HepG2 (cell line): ENCODE results near the gene SPA17. TPM values are rescaled to one million over a fixed set of nuclear protein-coding genes. Genes with fewer than 3 reads are reported as not detected.

Experiments
- FOXK2 ChIP-seq: fragments of 450-650 bp; IDR thresholded peaks from 2 replicates; pipeline ENCODE4 v1.6.1; 2016
- MED8 ChIP-seq: sonication (generic); formaldehyde crosslinking; IDR thresholded peaks from 2 replicates; pipeline ENCODE4 v1.8.1; 2023; ENCODE audit warnings: mild to moderate bottlenecking, missing genetic modification reagents; ENCODE audit not compliant: insufficient replicate concordance
- RFX1 ChIP-seq: fragments of 450-650 bp; IDR thresholded peaks from 2 replicates; pipeline ENCODE4 v1.6.1; 2017
- RNF2 ChIP-seq: fragments of 450-650 bp; conservative IDR thresholded peaks from 2 replicates; pipeline ENCODE4 v1.6.1; 2016; ENCODE audit warnings: low read depth
- SMARCE1 ChIP-seq: fragments of 450-650 bp; IDR thresholded peaks from 2 replicates; pipeline ENCODE4 v1.6.1; 2017; ENCODE audit warnings: borderline replicate concordance
- SSRP1 ChIP-seq: IDR thresholded peaks from 2 replicates; pipeline ENCODE4 v1.6.1; 2016; ENCODE audit warnings: control low read depth
- ZNF121 ChIP-seq: sonication (generic); formaldehyde crosslinking; IDR thresholded peaks from 2 replicates; pipeline ENCODE4 v1.5.0; 2020; ENCODE audit warnings: mild to moderate bottlenecking, missing genetic modification reagents
- ZNF124 ChIP-seq: sonication (generic); formaldehyde crosslinking; IDR thresholded peaks from 2 replicates; pipeline ENCODE4 v1.4.0; 2020; ENCODE audit warnings: missing genetic modification reagents
- ZNF20 ChIP-seq: sonication (generic); formaldehyde crosslinking; IDR thresholded peaks from 2 replicates; pipeline ENCODE4 v1.4.0; 2020; ENCODE audit warnings: mild to moderate bottlenecking, moderate library complexity, missing genetic modification reagents
- ZNF207 ChIP-seq: fragments of 450-650 bp; IDR thresholded peaks from 2 replicates; pipeline ENCODE4 v1.6.1; 2016; ENCODE audit warnings: antibody characterized with exemption, borderline replicate concordance
- ZNF331 ChIP-seq: sonication (generic); formaldehyde crosslinking; IDR thresholded peaks from 2 replicates; pipeline ENCODE4 v1.4.0; 2020; ENCODE audit warnings: missing genetic modification reagents
- ZNF335 ChIP-seq: sonication (generic); formaldehyde crosslinking; IDR thresholded peaks from 2 replicates; pipeline ENCODE4 v1.4.0; 2020; ENCODE audit warnings: missing genetic modification reagents
- ZNF484 ChIP-seq: sonication (generic); formaldehyde crosslinking; IDR thresholded peaks from 2 replicates; pipeline ENCODE4 v1.5.1; 2020; ENCODE audit warnings: mild to moderate bottlenecking, low read depth, missing genetic modification reagents, borderline replicate concordance
- ZNF552 ChIP-seq: sonication (generic); formaldehyde crosslinking; IDR thresholded peaks from 2 replicates; pipeline ENCODE4 v1.9.0; 2022; ENCODE audit warnings: missing genetic modification reagents, mild to moderate bottlenecking, borderline replicate concordance
- ZNF691 ChIP-seq: sonication (generic); formaldehyde crosslinking; IDR thresholded peaks from 2 replicates; pipeline ENCODE4 v1.4.0; 2020; ENCODE audit warnings: missing genetic modification reagents, low read depth, mild to moderate bottlenecking, borderline replicate concordance
- ZNF703 ChIP-seq: sonication (generic); formaldehyde crosslinking; IDR thresholded peaks from 2 replicates; pipeline ENCODE4 v1.5.1; 2020; ENCODE audit warnings: missing genetic modification reagents, mild to moderate bottlenecking, moderate library complexity, borderline replicate concordance
- ZNF792 ChIP-seq: IDR thresholded peaks from 2 replicates; pipeline ENCODE4 v1.6.1; 2016
- ZNF879 ChIP-seq: sonication (generic); formaldehyde crosslinking; IDR thresholded peaks from 2 replicates; pipeline ENCODE4 v1.8.1; 2023; ENCODE audit warnings: missing genetic modification reagents
- polyA plus RNA-seq, 8 experiments: library from polyadenylated mRNA; depleted of rRNA in 3 of 8; stranded (reverse) in 7 of 8; unstranded in 1 of 8; fragments of >200 nt; fragmentation: Illumina TruSeq in 4 of 8; extraction: Trizol in 4 of 8; gene quantifications; 2 replicates each; pipeline versions ENCODE4 v1.2.1 to v1.2.3, GENCODE V29; 2011 to 2016; ENCODE audit warnings: low read depth in 4 of 8, missing spikeins in 1 of 8, mixed read lengths in 1 of 8; ENCODE audit not compliant: insufficient read depth in 1 of 8
- total RNA-seq, 5 experiments: library from RNA; depleted of rRNA; stranded (reverse); fragments of >200 nt; fragmentation: Illumina TruSeq; extraction: Trizol; gene quantifications; 2 replicates each; pipeline ENCODE4 v1.2.3, GENCODE V29; 2016; ENCODE audit warnings: low read depth in 1 of 5
- TF ChIP-seq, protein P1 (sequence below): IDR thresholded peaks from 2 replicates; pipeline ENCODE4 v1.6.1; 2016; ENCODE audit warnings: low read depth, borderline replicate concordance
- TF ChIP-seq, protein P2 (sequence below): sonication (generic); formaldehyde crosslinking; IDR thresholded peaks from 2 replicates; pipeline ENCODE4 v1.4.0; 2020; ENCODE audit warnings: missing genetic modification reagents, borderline replicate concordance
- TF ChIP-seq, protein P3 (sequence below), 2 experiments: sonication (generic) in 1 of 2; formaldehyde crosslinking in 1 of 2; IDR thresholded peaks; 2 replicates each; pipeline versions ENCODE4 v1.4.0 to v1.6.1; 2016 to 2020; ENCODE audit warnings: borderline replicate concordance in 1 of 2, low read depth in 1 of 2, mild to moderate bottlenecking in 1 of 2, missing genetic modification reagents in 1 of 2
- TF ChIP-seq, protein P4 (sequence below), 2 experiments: fragments of 450-650 bp in 1 of 2; sonication (generic) in 1 of 2; formaldehyde crosslinking; IDR thresholded peaks; 2 replicates each; pipeline versions ENCODE4 v1.5.0 to v1.8.0; 2020 to 2022; ENCODE audit warnings: mild to moderate bottlenecking in 1 of 2, missing genetic modification reagents in 1 of 2

Gene SPA17
- total and polyA plus RNA-seq, 2 of the 13 experiments (the other 11 are each of a cell fraction or from before 2014, with no cell fraction given): 4.4 to 8.4 TPM

DNA sequence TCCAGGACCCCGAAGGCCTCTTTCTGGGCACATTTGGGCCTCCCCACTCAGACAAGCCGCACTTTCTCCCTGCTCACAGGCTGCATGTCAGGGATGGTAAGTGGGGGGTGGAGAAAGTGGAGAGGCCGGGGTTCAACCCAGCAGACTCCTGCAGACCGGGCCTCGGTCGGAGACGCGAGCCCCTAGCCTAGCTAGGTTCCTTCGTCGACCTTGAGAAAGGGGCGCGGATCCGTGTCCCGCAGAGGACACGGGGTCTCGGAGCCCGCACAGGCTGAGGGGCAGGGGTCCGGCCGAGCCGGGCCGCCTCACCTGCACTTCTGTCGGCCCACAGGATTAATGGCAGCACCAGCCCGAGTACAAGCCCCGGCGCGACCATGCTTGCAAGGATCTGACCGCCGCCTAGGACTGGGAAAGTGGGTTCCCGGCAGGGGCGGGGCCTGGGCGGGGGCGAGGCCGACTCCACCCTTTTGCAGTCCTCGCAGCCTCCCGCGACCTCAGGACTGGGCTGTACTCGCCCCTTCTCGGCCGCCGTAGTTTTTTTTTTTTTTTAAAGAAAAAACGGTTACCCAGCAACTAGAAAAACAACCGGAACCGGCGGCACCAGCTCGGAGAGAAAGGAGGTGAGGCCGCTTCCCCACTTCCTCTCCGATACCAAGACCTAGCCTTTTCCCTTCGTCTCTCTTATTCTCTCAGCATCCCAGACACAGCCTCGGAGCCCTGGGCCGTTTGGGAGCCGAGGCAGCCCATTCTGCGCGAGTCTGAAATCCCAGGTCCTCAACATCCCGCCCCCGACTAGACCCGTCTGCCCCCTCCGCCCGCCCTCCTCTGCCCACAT lies at the start of gene SPA17, which contains the start of gene SIAE (continued):
- TF ChIP-seq, protein P1, sequence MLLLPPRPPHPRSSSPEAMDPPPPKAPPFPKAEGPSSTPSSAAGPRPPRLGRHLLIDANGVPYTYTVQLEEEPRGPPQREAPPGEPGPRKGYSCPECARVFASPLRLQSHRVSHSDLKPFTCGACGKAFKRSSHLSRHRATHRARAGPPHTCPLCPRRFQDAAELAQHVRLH (CRISPR knock-in tag): no peak
- TF ChIP-seq MED8 (peak; percentile 62), ZNF879 (no peak), SMARCE1 (no peak), SSRP1 (CRISPR knock-in tag) (no peak), ZNF124 (CRISPR knock-in tag) (no peak), ZNF792 (CRISPR knock-in tag) (peak; percentile 37; the same call in 1 of the 2 replicates), ZNF331 (CRISPR knock-in tag) (peak; percentile 32; the same call in 1 of the 2 replicates), ZNF484 (CRISPR knock-in tag) (no peak), RFX1 (peak; percentile 63), ZNF121 (CRISPR knock-in tag) (no peak), ZNF703 (CRISPR knock-in tag) (no peak; the same call in 1 of the 2 replicates), ZNF335 (CRISPR knock-in tag) (no peak), FOXK2 (0 out of 2 replicates have a peak, but pooled peaks have one; percentile 44), ZNF552 (CRISPR knock-in tag) (peak; percentile 17; the same call in 1 of the 2 replicates), ZNF691 (CRISPR knock-in tag) (peak; percentile 75; the same call in 1 of the 2 replicates), ZNF20 (CRISPR knock-in tag) (no peak), ZNF207 (no peak), RNF2 (no peak)
- TF ChIP-seq, protein P2, sequence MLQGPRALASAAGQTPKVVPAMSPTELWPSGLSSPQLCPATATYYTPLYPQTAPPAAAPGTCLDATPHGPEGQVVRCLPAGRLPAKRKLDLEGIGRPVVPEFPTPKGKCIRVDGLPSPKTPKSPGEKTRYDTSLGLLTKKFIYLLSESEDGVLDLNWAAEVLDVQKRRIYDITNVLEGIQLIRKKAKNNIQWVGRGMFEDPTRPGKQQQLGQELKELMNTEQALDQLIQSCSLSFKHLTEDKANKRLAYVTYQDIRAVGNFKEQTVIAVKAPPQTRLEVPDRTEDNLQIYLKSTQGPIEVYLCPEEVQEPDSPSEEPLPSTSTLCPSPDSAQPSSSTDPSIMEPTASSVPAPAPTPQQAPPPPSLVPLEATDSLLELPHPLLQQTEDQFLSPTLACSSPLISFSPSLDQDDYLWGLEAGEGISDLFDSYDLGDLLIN: no peak
- TF ChIP-seq, protein P3, sequence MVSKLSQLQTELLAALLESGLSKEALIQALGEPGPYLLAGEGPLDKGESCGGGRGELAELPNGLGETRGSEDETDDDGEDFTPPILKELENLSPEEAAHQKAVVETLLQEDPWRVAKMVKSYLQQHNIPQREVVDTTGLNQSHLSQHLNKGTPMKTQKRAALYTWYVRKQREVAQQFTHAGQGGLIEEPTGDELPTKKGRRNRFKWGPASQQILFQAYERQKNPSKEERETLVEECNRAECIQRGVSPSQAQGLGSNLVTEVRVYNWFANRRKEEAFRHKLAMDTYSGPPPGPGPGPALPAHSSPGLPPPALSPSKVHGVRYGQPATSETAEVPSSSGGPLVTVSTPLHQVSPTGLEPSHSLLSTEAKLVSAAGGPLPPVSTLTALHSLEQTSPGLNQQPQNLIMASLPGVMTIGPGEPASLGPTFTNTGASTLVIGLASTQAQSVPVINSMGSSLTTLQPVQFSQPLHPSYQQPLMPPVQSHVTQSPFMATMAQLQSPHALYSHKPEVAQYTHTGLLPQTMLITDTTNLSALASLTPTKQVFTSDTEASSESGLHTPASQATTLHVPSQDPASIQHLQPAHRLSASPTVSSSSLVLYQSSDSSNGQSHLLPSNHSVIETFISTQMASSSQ (IDR thresholded peaks at IDR 0.05; ENCODE audit: low read depth): no peak
- TF ChIP-seq, protein P3 (CRISPR knock-in tag; IDR thresholded peaks at IDR 0.05; ENCODE audit: borderline replicate concordance): peak; percentile 27; the same call in 1 of the 2 replicates
- TF ChIP-seq, protein P4, sequence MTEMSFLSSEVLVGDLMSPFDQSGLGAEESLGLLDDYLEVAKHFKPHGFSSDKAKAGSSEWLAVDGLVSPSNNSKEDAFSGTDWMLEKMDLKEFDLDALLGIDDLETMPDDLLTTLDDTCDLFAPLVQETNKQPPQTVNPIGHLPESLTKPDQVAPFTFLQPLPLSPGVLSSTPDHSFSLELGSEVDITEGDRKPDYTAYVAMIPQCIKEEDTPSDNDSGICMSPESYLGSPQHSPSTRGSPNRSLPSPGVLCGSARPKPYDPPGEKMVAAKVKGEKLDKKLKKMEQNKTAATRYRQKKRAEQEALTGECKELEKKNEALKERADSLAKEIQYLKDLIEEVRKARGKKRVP (CRISPR knock-in tag; IDR thresholded peaks at IDR 0.05): peak in 1 of 2 experiments; percentile 71; a peak in 2 of 4 replicates
